ENCODE results near the gene SPNS3.

DNA sequence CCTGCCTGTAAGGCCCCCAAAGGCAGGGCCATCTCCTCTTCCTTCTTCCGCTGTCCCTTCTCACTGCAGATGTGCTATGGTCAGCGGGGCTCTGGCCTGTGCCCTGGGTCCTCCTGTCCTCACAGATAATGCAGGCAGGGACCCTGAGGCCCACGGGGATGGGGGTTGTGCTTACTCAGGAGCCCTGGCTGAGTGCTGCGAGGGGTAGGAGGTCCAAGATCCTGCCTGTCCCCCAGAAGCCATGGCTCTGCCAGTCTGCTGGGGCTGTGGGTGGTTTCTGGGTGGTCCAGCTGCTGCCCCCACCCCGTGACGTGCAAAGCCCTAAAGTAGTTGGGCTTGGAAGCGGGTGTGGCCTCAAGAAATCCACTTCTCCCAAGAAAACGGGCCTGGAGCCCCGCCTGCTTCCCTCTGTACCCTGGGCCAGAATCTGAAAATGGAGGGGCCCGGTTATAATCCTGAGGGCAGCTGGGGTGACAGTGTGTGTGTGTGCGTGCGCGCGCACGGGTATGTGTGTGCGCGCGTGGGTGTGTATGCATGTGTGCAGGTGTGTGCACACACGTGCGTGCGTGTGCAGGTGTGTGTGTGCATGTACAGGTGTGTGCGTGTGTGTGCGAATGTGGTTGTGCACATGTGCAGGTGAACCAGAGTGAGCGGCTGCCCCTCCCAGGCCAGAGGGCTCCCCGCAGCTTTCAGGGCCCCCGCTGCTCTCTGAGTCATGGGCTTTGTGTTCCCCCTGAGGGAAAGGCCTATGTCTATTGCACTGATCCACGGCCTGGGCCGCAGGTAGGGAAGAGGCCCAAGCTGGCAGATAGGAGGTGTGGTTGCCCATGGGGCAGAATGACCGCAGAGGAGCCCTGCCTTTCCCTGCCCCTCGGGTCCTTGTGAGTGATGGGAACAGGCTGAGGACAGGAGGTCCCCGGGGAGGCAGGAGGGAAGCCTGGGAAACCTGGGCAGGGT lies 78.7 kb downstream of the SPNS3 start:
- TF ChIP-seq, protein P1, sequence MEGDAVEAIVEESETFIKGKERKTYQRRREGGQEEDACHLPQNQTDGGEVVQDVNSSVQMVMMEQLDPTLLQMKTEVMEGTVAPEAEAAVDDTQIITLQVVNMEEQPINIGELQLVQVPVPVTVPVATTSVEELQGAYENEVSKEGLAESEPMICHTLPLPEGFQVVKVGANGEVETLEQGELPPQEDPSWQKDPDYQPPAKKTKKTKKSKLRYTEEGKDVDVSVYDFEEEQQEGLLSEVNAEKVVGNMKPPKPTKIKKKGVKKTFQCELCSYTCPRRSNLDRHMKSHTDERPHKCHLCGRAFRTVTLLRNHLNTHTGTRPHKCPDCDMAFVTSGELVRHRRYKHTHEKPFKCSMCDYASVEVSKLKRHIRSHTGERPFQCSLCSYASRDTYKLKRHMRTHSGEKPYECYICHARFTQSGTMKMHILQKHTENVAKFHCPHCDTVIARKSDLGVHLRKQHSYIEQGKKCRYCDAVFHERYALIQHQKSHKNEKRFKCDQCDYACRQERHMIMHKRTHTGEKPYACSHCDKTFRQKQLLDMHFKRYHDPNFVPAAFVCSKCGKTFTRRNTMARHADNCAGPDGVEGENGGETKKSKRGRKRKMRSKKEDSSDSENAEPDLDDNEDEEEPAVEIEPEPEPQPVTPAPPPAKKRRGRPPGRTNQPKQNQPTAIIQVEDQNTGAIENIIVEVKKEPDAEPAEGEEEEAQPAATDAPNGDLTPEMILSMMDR (IDR thresholded peaks at IDR 0.05): no peak
- TF ChIP-seq, protein P2, sequence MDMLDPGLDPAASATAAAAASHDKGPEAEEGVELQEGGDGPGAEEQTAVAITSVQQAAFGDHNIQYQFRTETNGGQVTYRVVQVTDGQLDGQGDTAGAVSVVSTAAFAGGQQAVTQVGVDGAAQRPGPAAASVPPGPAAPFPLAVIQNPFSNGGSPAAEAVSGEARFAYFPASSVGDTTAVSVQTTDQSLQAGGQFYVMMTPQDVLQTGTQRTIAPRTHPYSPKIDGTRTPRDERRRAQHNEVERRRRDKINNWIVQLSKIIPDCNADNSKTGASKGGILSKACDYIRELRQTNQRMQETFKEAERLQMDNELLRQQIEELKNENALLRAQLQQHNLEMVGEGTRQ (IDR thresholded peaks at IDR 0.05; ENCODE audit: borderline replicate concordance, low read depth, low read length): no peak
- TF ChIP-seq TAF1 (IDR thresholded peaks at IDR 0.05; ENCODE audit: borderline replicate concordance, low read depth, low read length) (no peak), EP300 (IDR thresholded peaks at IDR 0.05; ENCODE audit: borderline replicate concordance in 1 of 2, low read depth in 1 of 2, low read length in 1 of 2) (no peak), YY1 (IDR thresholded peaks at IDR 0.05; ENCODE audit: low read depth) (no peak), TEAD4 (IDR thresholded peaks at IDR 0.05; ENCODE audit: borderline replicate concordance, insufficient read depth) (no peak), RAD21 (IDR thresholded peaks at IDR 0.05; ENCODE audit: low read length) (no peak), FOXJ3 (CRISPR knock-in tag; IDR thresholded peaks at IDR 0.05) (no peak), CHD2 (IDR thresholded peaks at IDR 0.05; ENCODE audit: low read length, partially characterized antibody) (no peak)
- TF ChIP-seq, protein P3, sequence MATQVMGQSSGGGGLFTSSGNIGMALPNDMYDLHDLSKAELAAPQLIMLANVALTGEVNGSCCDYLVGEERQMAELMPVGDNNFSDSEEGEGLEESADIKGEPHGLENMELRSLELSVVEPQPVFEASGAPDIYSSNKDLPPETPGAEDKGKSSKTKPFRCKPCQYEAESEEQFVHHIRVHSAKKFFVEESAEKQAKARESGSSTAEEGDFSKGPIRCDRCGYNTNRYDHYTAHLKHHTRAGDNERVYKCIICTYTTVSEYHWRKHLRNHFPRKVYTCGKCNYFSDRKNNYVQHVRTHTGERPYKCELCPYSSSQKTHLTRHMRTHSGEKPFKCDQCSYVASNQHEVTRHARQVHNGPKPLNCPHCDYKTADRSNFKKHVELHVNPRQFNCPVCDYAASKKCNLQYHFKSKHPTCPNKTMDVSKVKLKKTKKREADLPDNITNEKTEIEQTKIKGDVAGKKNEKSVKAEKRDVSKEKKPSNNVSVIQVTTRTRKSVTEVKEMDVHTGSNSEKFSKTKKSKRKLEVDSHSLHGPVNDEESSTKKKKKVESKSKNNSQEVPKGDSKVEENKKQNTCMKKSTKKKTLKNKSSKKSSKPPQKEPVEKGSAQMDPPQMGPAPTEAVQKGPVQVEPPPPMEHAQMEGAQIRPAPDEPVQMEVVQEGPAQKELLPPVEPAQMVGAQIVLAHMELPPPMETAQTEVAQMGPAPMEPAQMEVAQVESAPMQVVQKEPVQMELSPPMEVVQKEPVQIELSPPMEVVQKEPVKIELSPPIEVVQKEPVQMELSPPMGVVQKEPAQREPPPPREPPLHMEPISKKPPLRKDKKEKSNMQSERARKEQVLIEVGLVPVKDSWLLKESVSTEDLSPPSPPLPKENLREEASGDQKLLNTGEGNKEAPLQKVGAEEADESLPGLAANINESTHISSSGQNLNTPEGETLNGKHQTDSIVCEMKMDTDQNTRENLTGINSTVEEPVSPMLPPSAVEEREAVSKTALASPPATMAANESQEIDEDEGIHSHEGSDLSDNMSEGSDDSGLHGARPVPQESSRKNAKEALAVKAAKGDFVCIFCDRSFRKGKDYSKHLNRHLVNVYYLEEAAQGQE (IDR thresholded peaks at IDR 0.05; ENCODE audit: low read depth, low read length): no peak
- TF ChIP-seq, protein P4, sequence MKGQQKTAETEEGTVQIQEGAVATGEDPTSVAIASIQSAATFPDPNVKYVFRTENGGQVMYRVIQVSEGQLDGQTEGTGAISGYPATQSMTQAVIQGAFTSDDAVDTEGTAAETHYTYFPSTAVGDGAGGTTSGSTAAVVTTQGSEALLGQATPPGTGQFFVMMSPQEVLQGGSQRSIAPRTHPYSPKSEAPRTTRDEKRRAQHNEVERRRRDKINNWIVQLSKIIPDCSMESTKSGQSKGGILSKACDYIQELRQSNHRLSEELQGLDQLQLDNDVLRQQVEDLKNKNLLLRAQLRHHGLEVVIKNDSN (IDR thresholded peaks at IDR 0.05; ENCODE audit: borderline replicate concordance, low read depth): no peak
- TF ChIP-seq, protein P5, sequence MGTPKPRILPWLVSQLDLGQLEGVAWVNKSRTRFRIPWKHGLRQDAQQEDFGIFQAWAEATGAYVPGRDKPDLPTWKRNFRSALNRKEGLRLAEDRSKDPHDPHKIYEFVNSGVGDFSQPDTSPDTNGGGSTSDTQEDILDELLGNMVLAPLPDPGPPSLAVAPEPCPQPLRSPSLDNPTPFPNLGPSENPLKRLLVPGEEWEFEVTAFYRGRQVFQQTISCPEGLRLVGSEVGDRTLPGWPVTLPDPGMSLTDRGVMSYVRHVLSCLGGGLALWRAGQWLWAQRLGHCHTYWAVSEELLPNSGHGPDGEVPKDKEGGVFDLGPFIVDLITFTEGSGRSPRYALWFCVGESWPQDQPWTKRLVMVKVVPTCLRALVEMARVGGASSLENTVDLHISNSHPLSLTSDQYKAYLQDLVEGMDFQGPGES (IDR thresholded peaks at IDR 0.05; ENCODE audit: low read depth, low read length): no peak
